Natural killer cell (primary cell): ENCODE measurements around the gene THEMIS2. TPM values are rescaled to one million over a fixed set of nuclear protein-coding genes. Genes with fewer than 3 reads are reported as not detected.
A peak's percentile ranks its signal among the peaks of the same experiment; 100 is the strongest.

Experiments used
- ATAC-seq, 3 donors: fragments of 150-1000 bp in 2 of 3; fragments of 200-7000 bp in 1 of 3; cut with Tn5 transposase; 1 replicate in 1 of 3; 2 replicates in 2 of 3; pipeline ENCODE4 v1.10.0; 2021; ENCODE audit warnings: mild to moderate bottlenecking in 2 of 3, moderate library complexity in 2 of 3
- DNase-seq, 2 donors: peaks; one replicate each; pipeline versions ENCODE4 v3.0.0 to v3.0.0-alpha.2; 2013 to 2021; ENCODE audit warnings: mixed read lengths in 1 of 2
- H3K27ac ChIP-seq: one replicate; pipeline ENCODE4 v1.5.1; 2013; ENCODE audit warnings: mild to moderate bottlenecking, low read length
- H3K27me3 ChIP-seq: one replicate; pipeline ENCODE4 v1.6.1; 2013; ENCODE audit warnings: low read length; ENCODE audit not compliant: control insufficient read depth, insufficient read depth
- H3K36me3 ChIP-seq: one replicate; pipeline ENCODE4 v1.6.1; 2013; ENCODE audit warnings: low read length; ENCODE audit not compliant: control insufficient read depth, insufficient read depth
- H3K4me1 ChIP-seq: one replicate; pipeline ENCODE4 v1.6.1; 2013; ENCODE audit warnings: low read length; ENCODE audit not compliant: control insufficient read depth, insufficient read depth
- H3K4me3 ChIP-seq: one replicate; pipeline ENCODE4 v1.5.1; 2013; ENCODE audit warnings: low read length
- H3K9me3 ChIP-seq: one replicate; pipeline ENCODE4 v1.6.1; 2013; ENCODE audit warnings: low read length; ENCODE audit not compliant: control insufficient read depth, insufficient read depth
- H3K27ac Mint-ChIP-seq, 2 donors: one replicate each; pipeline ENCODE4 v1.8.0; 2022; ENCODE audit warnings: mild to moderate bottlenecking in 2 of 2, mixed read lengths in 2 of 2, moderate library complexity in 1 of 2
- H3K27me3 Mint-ChIP-seq, 2 donors: one replicate each; pipeline ENCODE4 v1.8.0; 2022; ENCODE audit warnings: low read depth in 2 of 2, mixed read lengths in 2 of 2
- H3K36me3 Mint-ChIP-seq: one replicate; pipeline ENCODE4 v1.8.0; 2022; ENCODE audit warnings: mixed read lengths
- H3K4me1 Mint-ChIP-seq, 2 donors: one replicate each; pipeline ENCODE4 v1.8.0; 2022; ENCODE audit warnings: mixed read lengths in 2 of 2
- H3K4me3 Mint-ChIP-seq: one replicate; pipeline ENCODE4 v1.8.0; 2022; ENCODE audit warnings: mild to moderate bottlenecking, moderate library complexity, mixed read lengths
- H3K9me3 Mint-ChIP-seq, 2 donors: one replicate each; pipeline ENCODE4 v1.8.0; 2022; ENCODE audit warnings: mixed read lengths in 2 of 2
- WGBS: methylation state at CpG from one replicate; pipeline ENCODE4 v1.1.7; 2013; ENCODE audit warnings: missing lambda C conversion rate; ENCODE audit not compliant: insufficient coverage; 5-methylcytosine and 5-hydroxymethylcytosine counted together
- intact Hi-C: fragments of 100-400 bp; cut with micrococcal nuclease; formaldehyde crosslinking; loops from one replicate; pipeline ENCODE4 v1.14.2; 2022
- total RNA-seq, 4 donors: library from RNA; stranded (reverse); fragments of 120-200 nt in 1 of 4; gene quantifications; one replicate each; pipeline versions ENCODE4 v1.2.3 to v1.2.4, GENCODE V29; 2013 to 2022
- TF ChIP-seq, protein P1 (sequence below): fragments of 200-600 bp; IDR thresholded peaks from one replicate; pipeline ENCODE4 v1.8.0; 2022; ENCODE audit warnings: antibody characterized with exemption

The THEMIS2 gene
- total RNA-seq, 3 donors from 2014 or later (not counting 1 experiment from before 2014, with no cell fraction given): 104 to 234 (median 122) TPM

DNA sequence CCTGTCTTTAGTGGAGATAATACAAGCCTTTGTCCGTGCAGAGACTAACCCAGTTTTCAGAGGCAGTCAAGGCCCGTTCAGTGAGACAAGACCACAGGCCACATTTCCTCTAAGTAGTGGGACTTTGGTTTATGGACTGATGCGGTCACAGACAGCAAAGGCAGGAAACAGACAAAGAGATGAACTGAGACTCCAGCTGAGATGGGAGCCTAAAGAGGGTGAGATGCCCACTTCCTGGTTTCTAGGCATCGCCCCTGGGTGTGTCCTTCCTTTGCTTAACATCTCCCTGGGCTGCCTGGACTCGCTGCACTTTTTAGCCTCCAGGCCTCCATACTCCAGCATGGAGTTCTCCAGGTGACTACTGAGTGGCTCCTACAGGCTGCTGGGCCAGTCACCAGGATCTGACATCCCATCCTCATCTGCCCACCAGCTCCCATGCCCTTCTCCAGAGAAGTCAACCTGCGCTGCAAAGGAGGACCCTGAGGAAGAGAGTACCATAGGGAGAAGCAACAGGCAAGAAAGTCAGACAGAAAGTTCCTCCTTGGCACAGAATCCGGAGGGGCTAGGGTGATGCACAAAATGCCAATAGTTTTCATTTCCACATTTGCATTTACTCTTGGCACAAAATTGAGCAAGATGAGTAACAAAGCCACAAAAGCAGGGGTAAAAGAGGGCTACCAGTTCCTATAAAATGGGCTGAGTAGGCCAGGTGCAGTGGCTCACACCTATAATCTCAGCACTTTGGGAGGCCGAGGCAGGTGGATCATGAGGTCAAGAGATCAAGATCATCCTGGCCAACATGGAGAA, 15.1 kb downstream of the THEMIS2 start:
- Mint-ChIP-seq H3K36me3 (peaks cover 15% of the 10 kb centered on the region), H3K4me3 (peak overlapping the region; percentile 86), H3K27ac (peak overlapping the region; percentile 96 to 99), H3K9me3 (no peaks in the 10 kb centered on the region), H3K27me3 (no peaks in the 10 kb centered on the region), H3K4me1 (peaks cover 74 to 77% of the 10 kb centered on the region in 2 donors)
- no peaks in the 10 kb centered on the region for H3K27me3 ChIP-seq
- DNase-seq (peak in 1 of 2 donors; percentile 75), ATAC-seq (peak; percentile 22 to 38 (median 26))
- intact Hi-C loops: no loop called here
- no peaks in the 10 kb centered on the region for H3K9me3 ChIP-seq
- WGBS: 19% methylated on average over 8 of the region's 8 CpGs
- peak overlapping the region; percentile 85 for H3K27ac ChIP-seq
- no peak overlapping the region for H3K4me3 ChIP-seq
- peaks cover 61% of the 10 kb centered on the region for H3K36me3 ChIP-seq
- peaks cover 95% of the 10 kb centered on the region for H3K4me1 ChIP-seq
- TF ChIP-seq, protein P1, sequence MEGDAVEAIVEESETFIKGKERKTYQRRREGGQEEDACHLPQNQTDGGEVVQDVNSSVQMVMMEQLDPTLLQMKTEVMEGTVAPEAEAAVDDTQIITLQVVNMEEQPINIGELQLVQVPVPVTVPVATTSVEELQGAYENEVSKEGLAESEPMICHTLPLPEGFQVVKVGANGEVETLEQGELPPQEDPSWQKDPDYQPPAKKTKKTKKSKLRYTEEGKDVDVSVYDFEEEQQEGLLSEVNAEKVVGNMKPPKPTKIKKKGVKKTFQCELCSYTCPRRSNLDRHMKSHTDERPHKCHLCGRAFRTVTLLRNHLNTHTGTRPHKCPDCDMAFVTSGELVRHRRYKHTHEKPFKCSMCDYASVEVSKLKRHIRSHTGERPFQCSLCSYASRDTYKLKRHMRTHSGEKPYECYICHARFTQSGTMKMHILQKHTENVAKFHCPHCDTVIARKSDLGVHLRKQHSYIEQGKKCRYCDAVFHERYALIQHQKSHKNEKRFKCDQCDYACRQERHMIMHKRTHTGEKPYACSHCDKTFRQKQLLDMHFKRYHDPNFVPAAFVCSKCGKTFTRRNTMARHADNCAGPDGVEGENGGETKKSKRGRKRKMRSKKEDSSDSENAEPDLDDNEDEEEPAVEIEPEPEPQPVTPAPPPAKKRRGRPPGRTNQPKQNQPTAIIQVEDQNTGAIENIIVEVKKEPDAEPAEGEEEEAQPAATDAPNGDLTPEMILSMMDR: no peak

DNA sequence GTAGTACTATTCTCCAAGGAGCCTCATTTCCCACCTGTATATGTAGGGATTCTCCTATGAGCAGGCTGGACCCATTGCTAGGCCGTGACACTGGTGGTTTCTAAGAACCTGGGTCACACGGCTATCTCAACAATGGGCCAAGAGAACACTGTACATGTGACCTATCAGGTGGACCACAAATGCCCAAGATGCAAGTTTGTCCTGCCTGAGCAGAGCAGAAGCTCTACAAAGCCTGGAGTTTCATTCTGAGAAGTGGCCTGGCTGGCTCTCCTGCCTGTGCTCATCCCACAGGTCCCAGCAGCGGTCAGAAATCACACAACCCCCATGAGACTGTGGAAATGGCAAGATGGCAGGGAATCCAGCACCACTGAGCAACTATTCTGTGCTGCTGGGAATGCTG, 17.2 kb downstream of the THEMIS2 start:
- H3K4me3 Mint-ChIP-seq: no peak overlapping the region
- Histone ChIP-seq H3K36me3 (peaks cover 68% of the 10 kb centered on the region), H3K4me1 (peaks cover 75% of the 10 kb centered on the region), H3K9me3 (no peaks in the 10 kb centered on the region), H3K27me3 (no peaks in the 10 kb centered on the region), H3K27ac (peak overlapping the region; percentile 85), H3K4me3 (no peak overlapping the region)
- H3K9me3 Mint-ChIP-seq: no peaks in the 10 kb centered on the region
- H3K4me1 Mint-ChIP-seq: peaks cover 62 to 63% of the 10 kb centered on the region in 2 donors
- ATAC-seq: no peak
- H3K27me3 Mint-ChIP-seq: no peaks in the 10 kb centered on the region
- H3K27ac Mint-ChIP-seq: peak overlapping the region; percentile 96 to 99
- peaks cover 10% of the 10 kb centered on the region for H3K36me3 Mint-ChIP-seq
- TF ChIP-seq, protein P1: no peak
- intact Hi-C loops: no loop called here
- WGBS: 67% methylated on average over 3 of the region's 3 CpGs
- no peak for DNase-seq

DNA sequence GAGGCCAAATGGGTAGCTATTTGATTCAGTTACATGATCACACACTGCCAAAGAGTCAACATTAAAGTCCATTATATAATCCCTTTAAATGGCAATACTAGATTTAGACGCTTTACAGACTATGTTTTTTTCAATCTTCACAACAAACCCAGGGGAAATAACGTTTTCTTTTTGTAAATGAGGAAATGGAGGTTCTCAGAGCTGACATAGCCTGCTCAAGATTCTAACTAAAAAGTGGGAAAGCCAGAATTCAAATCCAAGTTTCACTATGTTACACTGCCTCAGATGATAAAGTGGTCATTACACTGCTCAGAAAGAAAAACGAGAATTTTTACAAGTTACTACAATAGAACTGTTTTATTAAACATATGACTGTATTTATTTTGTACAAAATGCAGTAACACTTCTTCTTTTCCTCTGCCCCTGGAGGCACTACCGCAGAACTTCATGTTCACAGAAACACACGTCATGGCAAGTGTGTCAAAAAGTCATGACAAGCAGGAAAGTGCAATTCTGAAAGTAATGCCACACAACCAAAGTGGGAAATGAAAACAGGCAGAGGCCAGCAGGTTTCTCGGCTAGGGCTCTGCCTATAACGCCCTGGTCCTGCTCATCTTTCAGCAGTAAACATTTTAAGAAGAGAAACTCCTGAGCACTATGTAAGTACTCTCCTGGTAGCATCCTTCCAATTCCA, 19.0 kb downstream of the THEMIS2 start:
- peaks cover 45 to 48% of the 10 kb centered on the region in 2 donors for H3K4me1 Mint-ChIP-seq
- intact Hi-C loops: loop anchor here (5.0 kb wide), 1 partner anchor 34 kb away; no protein-coding TSS in a partner anchor
- peak overlapping the region; percentile 94 to 99 for H3K27ac Mint-ChIP-seq
- Histone ChIP-seq H3K36me3 (peaks cover 65% of the 10 kb centered on the region), H3K4me1 (peaks cover 56% of the 10 kb centered on the region), H3K4me3 (no peak overlapping the region), H3K9me3 (no peaks in the 10 kb centered on the region), H3K27me3 (no peaks in the 10 kb centered on the region), H3K27ac (peak overlapping the region; percentile 90)
- H3K36me3 Mint-ChIP-seq: peaks cover 22% of the 10 kb centered on the region
- DNase-seq: peak; percentile 48 to 74
- H3K9me3 Mint-ChIP-seq: no peaks in the 10 kb centered on the region
- peak; percentile 71 to 85 (median 79) for ATAC-seq
- H3K4me3 Mint-ChIP-seq: peak overlapping the region; percentile 62
- TF ChIP-seq, protein P1: peak; percentile 50
- WGBS: 5% methylated on average over 5 of the region's 7 CpGs
- H3K27me3 Mint-ChIP-seq: no peaks in the 10 kb centered on the region
